ENCODE measurements around the gene SLC52A3. TPM values are rescaled to one million over a fixed set of nuclear protein-coding genes. Genes with fewer than 3 reads are reported as not detected.

Gene SLC52A3
- total and polyA plus RNA-seq, 2 of the 13 experiments (the other 11 are each of a cell fraction or from before 2014, with no cell fraction given), result 0.03 TPM; not detected in 1

GRCh38 chr20:728256-728944, 39.9 kb downstream of the SLC52A3 start (continued):
- TF ChIP-seq ARID5B (CRISPR knock-in tag; IDR thresholded peaks at IDR 0.05), result no peak; the same call in 1 of the 2 replicates
- peak; percentile 75; the same call in 1 of the 2 replicates for TF ChIP-seq ZNF724P (CRISPR knock-in tag; IDR thresholded peaks at IDR 0.05; ENCODE audit: borderline replicate concordance)
- no peak; the same call in 1 of the 2 replicates for TF ChIP-seq ZNF772 (CRISPR knock-in tag; IDR thresholded peaks at IDR 0.05)
- no peak for TF ChIP-seq IKZF1 (IDR thresholded peaks at IDR 0.05)
- TF ChIP-seq, protein P1, sequence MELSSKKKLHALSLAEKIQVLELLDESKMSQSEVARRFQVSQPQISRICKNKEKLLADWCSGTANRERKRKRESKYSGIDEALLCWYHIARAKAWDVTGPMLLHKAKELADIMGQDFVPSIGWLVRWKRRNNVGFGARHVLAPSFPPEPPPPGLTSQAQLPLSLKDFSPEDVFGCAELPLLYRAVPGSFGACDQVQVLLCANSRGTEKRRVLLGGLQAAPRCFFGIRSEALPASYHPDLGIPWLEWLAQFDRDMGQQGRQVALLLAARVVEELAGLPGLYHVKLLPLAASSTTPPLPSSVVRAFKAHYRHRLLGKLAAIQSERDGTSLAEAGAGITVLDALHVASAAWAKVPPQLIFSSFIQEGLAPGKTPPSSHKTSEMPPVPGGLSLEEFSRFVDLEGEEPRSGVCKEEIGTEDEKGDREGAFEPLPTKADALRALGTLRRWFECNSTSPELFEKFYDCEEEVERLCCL (CRISPR knock-in tag; IDR thresholded peaks at IDR 0.05; ENCODE audit: borderline replicate concordance), result no peak; the same call in 1 of the 2 replicates
- peak; percentile 53; the same call in 1 of the 2 replicates for TF ChIP-seq ZMYM3 (CRISPR knock-in tag; IDR thresholded peaks at IDR 0.05)
- peak; percentile 62; the same call in 1 of the 2 replicates for TF ChIP-seq ZFP91 (CRISPR knock-in tag; IDR thresholded peaks at IDR 0.05; ENCODE audit: borderline replicate concordance)
- TF ChIP-seq HNF4G (IDR thresholded peaks at IDR 0.05; ENCODE audit: borderline replicate concordance, low read depth, low read length), result no peak
- TF ChIP-seq HNF4G (CRISPR knock-in tag; IDR thresholded peaks at IDR 0.05; ENCODE audit: borderline replicate concordance, low read depth), result no peak
- TF ChIP-seq NAIF1 (CRISPR knock-in tag; IDR thresholded peaks at IDR 0.05; ENCODE audit: borderline replicate concordance), result no peak
- no peak for TF ChIP-seq SMAD1 (CRISPR knock-in tag; IDR thresholded peaks at IDR 0.05; ENCODE audit: borderline replicate concordance, low read depth)
- peak; percentile 69 for TF ChIP-seq ZNF883 (CRISPR knock-in tag; IDR thresholded peaks at IDR 0.05; ENCODE audit: not compliant biosample characterization)
- TF ChIP-seq GABPB1 (CRISPR knock-in tag; IDR thresholded peaks at IDR 0.05), result peak; percentile 70; the same call in 1 of the 2 replicates
- TF ChIP-seq ZNF24 (IDR thresholded peaks at IDR 0.05), result no peak
- TF ChIP-seq PATZ1 (CRISPR knock-in tag; IDR thresholded peaks at IDR 0.05), result peak; percentile 90
- TF ChIP-seq ZNF343 (CRISPR knock-in tag; IDR thresholded peaks at IDR 0.05), result 0 out of 2 replicates have a peak, but pooled peaks have one; percentile 60
- TF ChIP-seq FOSL1 (CRISPR knock-in tag; IDR thresholded peaks at IDR 0.05; ENCODE audit: borderline replicate concordance), result no peak
- TF ChIP-seq ZBTB3 (CRISPR knock-in tag; IDR thresholded peaks at IDR 0.05; ENCODE audit: borderline replicate concordance, low read depth), result no peak
- TF ChIP-seq TAF1 (CRISPR knock-in tag; IDR thresholded peaks at IDR 0.05), result no peak; the same call in 1 of the 2 replicates
- TF ChIP-seq ARNTL (CRISPR knock-in tag; IDR thresholded peaks at IDR 0.05), result no peak
- TF ChIP-seq ZNF83 (CRISPR knock-in tag; IDR thresholded peaks at IDR 0.05; ENCODE audit: borderline replicate concordance), result no peak
